ENCODE measurements around the gene RAB40C.

RAB40C gene

DNA sequence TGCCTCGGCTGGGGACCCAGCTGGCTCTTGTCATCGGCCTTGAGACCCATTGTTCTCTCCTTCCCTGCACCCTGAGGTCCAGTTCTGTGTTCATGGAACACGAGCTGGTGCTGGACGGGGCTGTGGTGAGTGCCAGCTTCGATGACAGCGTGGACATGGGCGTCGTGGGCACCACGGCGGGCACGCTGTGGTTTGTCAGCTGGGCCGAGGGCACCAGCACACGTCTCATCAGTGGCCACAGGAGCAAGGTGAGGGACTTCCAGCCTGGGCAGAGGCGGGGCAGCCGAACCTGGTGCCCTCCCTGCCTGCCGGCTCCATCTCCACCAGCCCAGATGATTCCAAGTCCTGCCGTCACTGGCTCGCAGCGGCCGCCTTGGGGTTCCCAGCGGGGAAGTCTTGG, 72.7 kb downstream of the RAB40C start:
- TF ChIP-seq, protein P1, sequence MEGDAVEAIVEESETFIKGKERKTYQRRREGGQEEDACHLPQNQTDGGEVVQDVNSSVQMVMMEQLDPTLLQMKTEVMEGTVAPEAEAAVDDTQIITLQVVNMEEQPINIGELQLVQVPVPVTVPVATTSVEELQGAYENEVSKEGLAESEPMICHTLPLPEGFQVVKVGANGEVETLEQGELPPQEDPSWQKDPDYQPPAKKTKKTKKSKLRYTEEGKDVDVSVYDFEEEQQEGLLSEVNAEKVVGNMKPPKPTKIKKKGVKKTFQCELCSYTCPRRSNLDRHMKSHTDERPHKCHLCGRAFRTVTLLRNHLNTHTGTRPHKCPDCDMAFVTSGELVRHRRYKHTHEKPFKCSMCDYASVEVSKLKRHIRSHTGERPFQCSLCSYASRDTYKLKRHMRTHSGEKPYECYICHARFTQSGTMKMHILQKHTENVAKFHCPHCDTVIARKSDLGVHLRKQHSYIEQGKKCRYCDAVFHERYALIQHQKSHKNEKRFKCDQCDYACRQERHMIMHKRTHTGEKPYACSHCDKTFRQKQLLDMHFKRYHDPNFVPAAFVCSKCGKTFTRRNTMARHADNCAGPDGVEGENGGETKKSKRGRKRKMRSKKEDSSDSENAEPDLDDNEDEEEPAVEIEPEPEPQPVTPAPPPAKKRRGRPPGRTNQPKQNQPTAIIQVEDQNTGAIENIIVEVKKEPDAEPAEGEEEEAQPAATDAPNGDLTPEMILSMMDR (IDR thresholded peaks at IDR 0.05; ENCODE audit: borderline replicate concordance, insufficient read depth, low read depth, low read length) = no peak
- no peak overlapping the region for H3K4me3 ChIP-seq (ENCODE audit: low read depth, low read length)

DNA sequence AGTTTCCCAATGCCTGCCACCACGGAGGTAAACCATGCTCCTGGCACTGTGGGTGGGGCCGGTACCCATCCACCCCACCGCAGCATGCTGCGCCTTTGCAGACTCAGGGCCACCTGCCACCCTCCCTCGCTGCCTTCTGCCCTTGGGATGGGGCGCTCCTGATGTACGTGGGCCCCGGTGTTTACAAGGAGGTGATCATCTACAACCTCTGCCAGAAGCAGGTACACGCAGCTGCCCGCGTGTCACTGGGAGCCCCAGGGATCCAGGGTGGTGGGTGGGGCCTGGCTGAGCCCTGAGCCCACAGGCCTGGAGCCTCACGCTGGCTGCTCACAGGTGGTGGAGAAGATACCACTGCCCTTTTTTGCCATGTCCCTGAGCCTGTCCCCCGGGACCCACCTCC, 76.7 kb downstream of the RAB40C start:
- TF ChIP-seq, protein P1 (IDR thresholded peaks at IDR 0.05; ENCODE audit: borderline replicate concordance, insufficient read depth, low read depth, low read length) = no peak
- no peak overlapping the region for H3K4me3 ChIP-seq (ENCODE audit: low read depth, low read length)

DNA sequence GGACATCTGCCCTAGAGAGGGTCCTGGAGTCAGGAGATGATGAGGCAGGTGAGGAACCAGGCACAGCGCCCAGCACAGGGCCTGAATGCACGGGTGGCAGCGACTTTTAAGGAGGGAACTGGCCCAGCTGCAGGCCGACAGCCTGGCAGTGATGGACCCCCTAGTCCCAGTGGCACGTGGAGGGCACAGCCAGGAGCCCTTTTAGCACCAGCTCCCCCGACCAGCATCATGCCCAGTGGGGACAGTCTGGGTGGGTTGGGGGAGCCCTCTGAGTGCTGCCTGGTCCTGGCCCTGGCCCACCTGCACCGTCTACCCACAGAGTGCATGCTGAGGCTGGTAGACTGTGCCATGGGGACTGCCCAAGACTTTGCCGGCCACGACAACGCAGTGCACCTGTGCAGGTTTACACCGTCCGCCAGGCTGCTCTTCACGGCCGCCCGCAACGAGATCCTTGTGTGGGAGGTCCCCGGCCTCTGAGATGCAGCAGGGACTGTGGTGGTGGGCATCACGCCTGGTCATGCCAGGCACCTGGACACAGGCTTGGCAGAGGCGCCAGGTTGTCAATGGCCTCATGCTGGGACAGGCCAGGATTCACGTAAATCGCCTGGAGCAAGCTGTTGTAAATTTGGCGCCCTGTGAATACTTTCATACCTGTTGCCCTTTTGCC, 77.4 kb downstream of the RAB40C start:
- H3K4me3 ChIP-seq (ENCODE audit: low read depth, low read length) = peak overlapping the region; percentile 99
- TF ChIP-seq, protein P1 (IDR thresholded peaks at IDR 0.05; ENCODE audit: borderline replicate concordance, insufficient read depth, low read depth, low read length) = no peak

DNA sequence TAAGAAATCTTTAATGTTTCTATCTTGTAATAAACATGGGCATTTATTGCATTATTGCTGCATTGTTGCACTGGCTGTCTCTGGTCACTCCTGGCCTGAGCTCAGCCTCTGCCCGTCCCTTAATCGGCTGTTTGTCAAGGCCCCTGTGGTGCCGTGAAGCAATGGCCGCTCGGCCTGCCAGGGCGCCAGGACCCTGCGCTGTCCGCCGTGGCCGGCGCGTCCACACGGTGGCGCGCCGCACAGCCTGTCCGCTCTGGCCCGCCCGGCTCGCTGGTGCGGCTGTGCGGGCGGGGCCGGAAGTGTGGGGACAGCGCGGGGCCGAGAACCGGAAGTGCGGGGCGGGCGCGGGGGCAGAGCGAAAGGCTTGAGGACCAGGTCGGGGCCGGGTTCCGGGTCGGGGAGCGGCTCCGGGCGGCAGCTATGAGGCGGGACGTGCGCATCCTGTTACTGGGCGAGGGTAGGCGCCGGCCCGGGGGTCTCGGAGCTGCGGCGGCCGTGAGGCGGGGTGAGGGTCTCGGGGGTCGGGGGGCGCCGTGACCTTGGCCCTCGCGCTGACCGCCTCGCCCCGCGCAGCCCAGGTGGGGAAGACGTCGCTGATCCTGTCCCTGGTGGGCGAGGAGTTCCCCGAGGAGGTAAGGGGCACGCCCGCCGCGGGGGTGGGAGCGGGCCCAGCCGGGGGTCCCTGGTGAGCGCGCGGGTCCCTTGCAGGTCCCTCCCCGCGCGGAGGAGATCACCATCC, 78.1 kb downstream of the RAB40C start, which contains the start of gene RHOT2:
RHOT2 (plus strand) TSS at position 353 of the 739 bp plus-strand sequence; CDS start at position 421, 68 bp downstream.
- peak within 1 kb of the TSS; percentile 99 for H3K4me3 ChIP-seq (ENCODE audit: low read depth, low read length)
- TF ChIP-seq, protein P1 (IDR thresholded peaks at IDR 0.05; ENCODE audit: borderline replicate concordance, insufficient read depth, low read depth, low read length) = peak; percentile 92

DNA sequence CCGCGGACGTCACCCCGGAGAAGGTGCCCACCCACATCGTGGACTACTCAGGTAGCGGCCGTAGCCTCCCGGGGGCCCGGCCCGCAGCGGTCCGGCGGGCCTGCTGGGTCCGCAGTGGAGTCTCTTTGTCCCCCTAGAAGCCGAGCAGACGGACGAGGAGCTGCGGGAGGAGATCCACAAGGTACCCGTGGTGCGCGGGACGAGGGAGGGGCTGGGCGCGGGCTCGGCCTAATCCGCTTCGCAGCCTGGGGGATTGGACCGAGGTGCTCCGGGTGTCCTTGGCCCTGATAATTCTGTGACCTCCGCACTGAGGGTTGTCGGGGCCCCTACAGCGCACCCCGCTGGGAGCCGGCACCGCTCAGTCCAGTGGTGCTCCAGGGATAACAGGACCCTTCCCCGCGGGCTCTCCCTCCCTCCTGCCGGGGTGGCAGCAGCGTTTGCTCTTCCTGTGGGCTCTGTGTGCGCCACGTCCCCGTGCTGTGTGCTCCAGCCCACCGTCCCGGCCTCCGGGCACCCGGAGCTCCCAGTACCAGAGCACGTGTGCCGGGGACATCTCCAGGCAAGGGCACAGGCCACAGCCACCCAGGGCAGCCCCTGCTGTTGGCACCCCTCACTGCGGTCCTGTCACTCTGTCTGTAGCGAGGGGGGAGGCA, 78.8 kb downstream of the RAB40C start:
- TF ChIP-seq, protein P1 (IDR thresholded peaks at IDR 0.05; ENCODE audit: borderline replicate concordance, insufficient read depth, low read depth, low read length) = no peak

DNA sequence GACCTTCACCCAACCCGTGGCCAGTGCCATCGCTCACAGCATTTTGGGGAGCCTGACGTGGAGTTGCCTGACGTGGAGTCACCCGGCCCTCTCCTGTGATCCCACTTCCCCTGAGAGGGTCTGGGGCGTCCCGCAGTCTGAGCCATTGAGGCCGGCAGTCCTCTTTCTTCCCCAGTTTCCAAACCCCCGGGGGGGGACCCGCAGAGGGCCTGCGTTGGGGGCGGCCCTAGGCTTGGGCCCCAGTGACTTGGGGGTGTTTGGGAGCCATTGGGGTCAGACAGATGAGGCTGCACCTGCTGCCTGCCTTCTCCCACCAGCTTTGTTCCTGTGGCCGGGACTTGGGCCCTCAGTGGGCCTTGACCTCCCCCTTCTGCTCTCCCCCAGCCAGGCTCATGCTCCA, 79.8 kb downstream of the RAB40C start:
- H3K4me3 ChIP-seq (ENCODE audit: low read depth, low read length) = no peak overlapping the region
- TF ChIP-seq, protein P1 (IDR thresholded peaks at IDR 0.05; ENCODE audit: borderline replicate concordance, insufficient read depth, low read depth, low read length) = no peak

More for the DNA sequence above, 78.8 kb downstream of the RAB40C start:
- H3K4me3 ChIP-seq (ENCODE audit: low read depth, low read length) = peak overlapping the region; percentile 99

All from GM12875 (cell line).